AG09309 (cell line): ENCODE results near the gene MORC4.

Experiments
- DNase-seq: peaks from one replicate; pipeline ENCODE4 v3.0.0-alpha.2; 2010; ENCODE audit warnings: low read depth
- H3K4me3 ChIP-seq: 2 replicates; pipeline ENCODE4 v1.5.1; 2011; ENCODE audit warnings: mild to moderate bottlenecking, low read depth, low read length, moderate library complexity; ENCODE audit not compliant: control insufficient read depth
- TF ChIP-seq, protein P1 (sequence below): IDR thresholded peaks from 2 replicates; pipeline ENCODE4 v1.5.1; 2011; ENCODE audit warnings: mild to moderate bottlenecking, low read depth, low read length, inconsistent platforms; ENCODE audit not compliant: insufficient read depth, control insufficient read depth; ENCODE audit errors: missing control alignments

Gene MORC4

GRCh38 chrX:106933538-106933961 is 66.5 kb downstream of the MORC4 start:
- TF ChIP-seq, protein P1, sequence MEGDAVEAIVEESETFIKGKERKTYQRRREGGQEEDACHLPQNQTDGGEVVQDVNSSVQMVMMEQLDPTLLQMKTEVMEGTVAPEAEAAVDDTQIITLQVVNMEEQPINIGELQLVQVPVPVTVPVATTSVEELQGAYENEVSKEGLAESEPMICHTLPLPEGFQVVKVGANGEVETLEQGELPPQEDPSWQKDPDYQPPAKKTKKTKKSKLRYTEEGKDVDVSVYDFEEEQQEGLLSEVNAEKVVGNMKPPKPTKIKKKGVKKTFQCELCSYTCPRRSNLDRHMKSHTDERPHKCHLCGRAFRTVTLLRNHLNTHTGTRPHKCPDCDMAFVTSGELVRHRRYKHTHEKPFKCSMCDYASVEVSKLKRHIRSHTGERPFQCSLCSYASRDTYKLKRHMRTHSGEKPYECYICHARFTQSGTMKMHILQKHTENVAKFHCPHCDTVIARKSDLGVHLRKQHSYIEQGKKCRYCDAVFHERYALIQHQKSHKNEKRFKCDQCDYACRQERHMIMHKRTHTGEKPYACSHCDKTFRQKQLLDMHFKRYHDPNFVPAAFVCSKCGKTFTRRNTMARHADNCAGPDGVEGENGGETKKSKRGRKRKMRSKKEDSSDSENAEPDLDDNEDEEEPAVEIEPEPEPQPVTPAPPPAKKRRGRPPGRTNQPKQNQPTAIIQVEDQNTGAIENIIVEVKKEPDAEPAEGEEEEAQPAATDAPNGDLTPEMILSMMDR = no peak
- no peak overlapping the region for H3K4me3 ChIP-seq
- no peak for DNase-seq

- no peak overlapping the region for H3K4me3 ChIP-seq
- TF ChIP-seq, protein P1 = no peak
- DNase-seq = no peak
Observed at GRCh38 chrX:106932960-106933537, 67.0 kb downstream of the MORC4 start.

DNA sequence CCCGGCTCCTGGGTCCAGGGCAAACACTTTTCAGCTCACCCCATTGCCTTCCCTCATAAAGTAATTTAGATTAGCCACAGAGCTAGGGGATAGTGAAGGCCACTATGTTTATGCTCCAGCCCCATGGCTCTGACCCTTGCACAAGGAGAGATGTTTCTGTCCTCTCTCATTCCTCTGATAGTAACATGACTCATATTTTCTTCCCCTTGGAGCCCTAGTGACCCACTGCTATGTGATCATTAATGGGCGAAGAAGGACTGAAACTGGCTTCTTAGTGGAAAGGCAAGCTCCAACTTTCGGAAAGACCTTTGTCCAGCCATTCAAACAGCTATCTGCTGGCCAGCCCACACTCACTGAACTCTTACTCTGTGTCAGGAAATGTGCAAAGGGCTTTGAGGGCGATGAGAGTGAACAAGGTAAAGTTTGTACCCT is 67.5 kb downstream of the MORC4 start:
- no peak overlapping the region for H3K4me3 ChIP-seq
- TF ChIP-seq, protein P1 = no peak
- no peak for DNase-seq

DNA sequence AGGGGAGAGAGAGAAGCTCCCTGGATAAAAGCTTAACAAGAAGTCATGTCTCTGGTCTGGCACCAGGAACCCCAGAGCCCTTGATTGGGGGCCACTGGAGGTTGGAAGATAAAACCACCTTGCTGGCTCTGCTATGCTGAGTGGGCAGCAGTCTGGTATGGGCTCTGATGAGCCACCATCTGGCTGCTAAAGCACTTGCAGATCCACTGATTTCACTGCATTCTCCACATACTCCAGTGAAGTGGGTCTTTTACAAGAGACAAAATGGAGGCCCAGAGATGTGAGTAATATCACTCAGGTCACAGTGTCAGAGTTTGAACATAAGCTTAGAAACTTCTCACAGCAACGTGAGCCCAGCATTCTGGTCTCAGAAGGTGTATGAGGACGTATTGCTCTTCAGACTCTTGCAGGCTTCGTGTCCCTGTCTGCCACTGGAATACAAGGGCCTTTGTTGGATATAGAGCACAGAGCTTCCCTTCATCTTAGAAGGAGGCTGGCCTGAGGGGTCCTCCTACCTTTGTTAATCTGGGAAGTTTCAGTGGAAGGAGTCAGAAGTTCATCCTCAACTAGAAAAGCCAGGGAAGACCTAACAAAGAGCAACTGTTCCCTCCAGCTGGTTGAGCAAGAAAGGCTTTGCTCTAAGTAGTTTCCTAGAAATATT is 68.1 kb downstream of the MORC4 start:
- H3K4me3 ChIP-seq = no peak overlapping the region
- TF ChIP-seq, protein P1 = no peak
- DNase-seq = no peak

GRCh38 chrX:106928227-106928626 is 71.8 kb downstream of the MORC4 start:
- no peak overlapping the region for H3K4me3 ChIP-seq
- no peak for DNase-seq
- TF ChIP-seq, protein P1 = no peak

- no peak for DNase-seq
- H3K4me3 ChIP-seq = no peak overlapping the region
- TF ChIP-seq, protein P1 = no peak
Observed at GRCh38 chrX:106927700-106928099, 72.3 kb downstream of the MORC4 start.
